Measurements from ENCODE around the gene FTHL17.

- TF ChIP-seq CTCF (IDR thresholded peaks at IDR 0.05) = no peak
- TF ChIP-seq POLR2A (IDR thresholded peaks at IDR 0.05) = no peak
Measured at GRCh38 chrX:31093639-31093975, 21.8 kb upstream of the FTHL17 start.

All from uterus (tissue), 2 donors.